NCI-H1092 treated with DMSO at 0.1 percent for 48 hours (cell line): ENCODE data around the gene MBLAC1.
A peak's percentile ranks its signal among the peaks of the same experiment; 100 is the strongest.

Experiments used
- DNase-seq: peaks from one replicate; lab custom pipeline; 2025; lab: John Stamatoyannopoulos, UW

MBLAC1 gene

GRCh38 chr7:100173806-100174495 is 47.2 kb downstream of the MBLAC1 start:
- no peak for DNase-seq

DNA sequence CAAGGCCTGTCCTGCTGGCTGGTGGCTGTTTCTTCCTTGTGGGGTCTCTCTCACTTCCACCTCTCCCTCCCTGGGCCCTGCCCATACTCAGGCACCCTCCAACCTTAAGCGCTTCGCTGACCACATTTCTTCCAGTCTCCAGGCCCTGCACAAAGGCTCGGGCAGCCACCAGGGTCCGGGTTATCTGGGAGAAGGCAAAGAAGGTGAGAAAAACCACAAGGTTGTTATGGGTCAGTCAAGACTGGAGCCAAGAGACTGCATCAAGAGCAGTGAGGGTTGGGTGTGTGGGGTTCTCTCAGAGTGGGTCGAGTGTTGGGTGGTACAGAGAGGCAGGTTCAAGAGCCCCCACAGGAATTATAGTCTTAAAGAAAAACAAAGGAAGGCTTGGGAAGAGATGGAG is 47.8 kb downstream of the MBLAC1 start:
- no peak for DNase-seq

GRCh38 chr7:100175296-100175935 is 48.6 kb downstream of the MBLAC1 start:
- DNase-seq: no peak

- no peak for DNase-seq
These were observed 49.6 kb downstream of the MBLAC1 start for GRCh38 chr7:100176096-100177044.

GRCh38 chr7:100177045-100178001 is 50.6 kb downstream of the MBLAC1 start, which contains the start of the genes GPC2 and STAG3:
Gene GPC2, minus strand, starts transcription at chr7:100177381. Its CDS starts 182 bp downstream, at chr7:100177199.
Gene STAG3, plus strand, starts transcription at chr7:100177918. Its CDS starts 2,639 bp downstream, at chr7:100180557.
- DNase-seq: peak; percentile 98
